T-helper 2 cell treated with Interferon-gamma antibody and Interleukin-4, amounts not matched to agents 5 μg/mL and 100 μg/mL, for 36 hours (primary cell): ENCODE results near the gene CUL1.

ENCODE experiments used
- DNase-seq: peaks from one replicate; pipeline ENCODE4 v3.0.0; 2021; ENCODE audit warnings: low spot score
- H3K27ac Mint-ChIP-seq: one replicate; pipeline ENCODE4 v1.8.0; 2021; ENCODE audit warnings: mild to moderate bottlenecking, mixed read lengths
- H3K27me3 Mint-ChIP-seq: one replicate; pipeline ENCODE4 v1.8.0; 2021; ENCODE audit warnings: low read depth, mixed read lengths
- H3K36me3 Mint-ChIP-seq: one replicate; pipeline ENCODE4 v1.8.0; 2021; ENCODE audit warnings: low read depth, mixed read lengths
- H3K4me1 Mint-ChIP-seq: one replicate; pipeline ENCODE4 v1.8.0; 2021; ENCODE audit warnings: low read depth, mixed read lengths
- H3K4me3 Mint-ChIP-seq: one replicate; pipeline ENCODE4 v1.8.0; 2022; ENCODE audit warnings: mild to moderate bottlenecking, moderate library complexity, mixed read lengths
- H3K9me3 Mint-ChIP-seq: one replicate; pipeline ENCODE4 v1.8.0; 2021; ENCODE audit warnings: mixed read lengths

The CUL1 gene

DNA sequence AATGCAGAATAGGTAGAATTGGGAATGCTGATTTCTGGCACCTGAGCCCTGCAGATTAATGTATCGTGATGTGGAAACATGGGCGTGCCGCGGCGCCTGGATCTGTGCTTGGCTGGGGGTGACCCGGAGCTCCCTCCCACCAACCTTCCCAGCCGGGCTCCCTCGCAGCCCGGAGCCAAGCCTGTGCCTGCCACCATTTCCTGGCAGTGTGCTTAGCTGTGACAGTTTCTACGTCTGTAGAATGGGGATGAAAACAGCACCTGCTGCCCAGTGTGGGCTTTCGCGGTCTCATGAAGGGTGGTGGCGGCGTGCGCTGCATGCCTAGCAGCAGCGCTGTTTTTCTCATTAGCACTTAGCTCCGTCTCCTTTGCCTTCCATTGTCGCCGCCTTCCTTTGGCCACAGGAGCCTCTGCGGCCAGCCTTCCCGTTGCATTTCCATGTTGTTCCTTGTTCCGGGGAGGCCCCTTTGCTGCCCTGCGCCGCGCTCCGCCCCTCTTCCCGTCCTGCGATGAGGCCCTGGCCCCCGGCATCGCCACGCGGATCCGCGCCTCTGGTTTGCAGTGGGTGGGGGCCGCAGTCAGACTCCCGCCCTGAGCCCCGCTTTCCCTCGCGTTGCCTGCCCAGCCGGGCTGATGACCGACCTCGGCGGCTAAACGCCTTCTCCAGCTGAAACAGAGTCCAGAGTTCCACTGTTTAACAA, 84.2 kb downstream of the CUL1 start:
- H3K27me3 Mint-ChIP-seq, result no peaks in the 10 kb centered on the region
- H3K27ac Mint-ChIP-seq, result no peak overlapping the region
- H3K4me3 Mint-ChIP-seq, result no peak overlapping the region
- no peaks in the 10 kb centered on the region for H3K4me1 Mint-ChIP-seq
- no peak for DNase-seq
- H3K9me3 Mint-ChIP-seq, result no peaks in the 10 kb centered on the region
- peaks cover 42% of the 10 kb centered on the region for H3K36me3 Mint-ChIP-seq

DNA sequence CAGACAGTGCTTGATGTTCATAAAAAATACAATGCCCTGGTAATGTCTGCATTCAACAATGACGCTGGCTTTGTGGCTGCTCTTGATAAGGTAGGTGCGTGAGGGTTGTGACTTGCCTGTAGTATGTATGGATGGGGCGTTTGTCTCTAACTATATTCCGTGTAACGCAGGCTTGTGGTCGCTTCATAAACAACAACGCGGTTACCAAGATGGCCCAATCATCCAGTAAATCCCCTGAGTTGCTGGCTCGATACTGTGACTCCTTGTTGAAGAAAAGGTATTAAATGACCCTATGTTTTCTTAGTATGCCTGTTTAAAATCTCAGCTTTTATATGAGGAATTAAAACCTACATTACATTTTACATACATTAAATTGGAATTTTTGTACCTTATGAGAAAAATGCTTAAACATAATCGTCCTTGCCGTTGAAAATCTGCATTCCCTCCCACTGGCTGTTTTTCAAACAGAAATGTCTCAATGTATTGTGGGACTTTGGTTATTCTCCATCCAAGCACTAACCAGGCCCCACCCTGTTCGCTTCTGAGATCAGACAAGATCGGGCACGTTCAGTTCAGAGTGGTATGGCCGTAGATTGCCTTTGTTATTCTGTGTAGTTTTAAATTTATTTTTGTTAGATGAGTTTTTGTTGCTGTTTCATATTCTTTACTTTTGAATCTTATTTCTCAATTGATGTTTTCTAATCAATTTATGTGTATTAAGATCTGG, 85.3 kb downstream of the CUL1 start:
- H3K9me3 Mint-ChIP-seq, result no peaks in the 10 kb centered on the region
- no peak overlapping the region for H3K27ac Mint-ChIP-seq
- peaks cover 48% of the 10 kb centered on the region for H3K36me3 Mint-ChIP-seq
- no peak for DNase-seq
- H3K27me3 Mint-ChIP-seq, result no peaks in the 10 kb centered on the region
- no peaks in the 10 kb centered on the region for H3K4me1 Mint-ChIP-seq
- H3K4me3 Mint-ChIP-seq, result no peak overlapping the region

DNA sequence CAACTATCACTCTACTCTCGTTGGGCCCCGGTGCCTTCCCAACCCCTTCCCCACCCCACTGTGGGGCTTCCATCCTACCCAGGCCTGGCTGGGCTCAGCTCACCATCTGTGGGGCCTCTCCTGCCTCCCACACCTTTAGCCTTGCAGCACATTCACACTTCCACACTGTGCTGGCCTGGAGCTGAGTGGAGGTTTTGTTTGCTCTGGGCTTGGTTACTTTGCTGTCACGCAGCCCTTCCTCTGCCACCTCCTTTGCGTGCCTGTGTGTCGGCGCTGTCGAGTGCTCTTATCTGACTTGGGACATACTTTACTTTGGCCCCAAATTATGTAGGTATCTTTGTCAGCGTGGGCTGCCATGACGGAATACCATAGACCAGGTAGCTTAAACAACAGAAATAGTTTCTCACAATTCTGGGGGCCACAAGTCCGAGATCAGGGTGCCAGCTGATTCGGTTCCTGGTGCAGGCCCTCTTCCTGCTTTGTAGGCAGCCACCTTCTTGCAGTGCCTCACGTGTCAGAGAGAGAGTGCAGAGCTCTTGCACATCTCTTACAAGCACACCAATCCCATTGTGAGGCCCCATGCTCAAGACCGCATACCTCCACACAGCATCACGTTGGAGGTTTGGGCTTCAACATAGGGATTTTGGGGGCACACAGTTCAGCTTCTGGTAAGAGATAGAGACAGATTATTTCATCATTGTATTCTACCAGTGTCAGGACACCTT, 89.0 kb downstream of the CUL1 start:
- H3K36me3 Mint-ChIP-seq, result peaks cover 61% of the 10 kb centered on the region
- no peak overlapping the region for H3K4me3 Mint-ChIP-seq
- H3K9me3 Mint-ChIP-seq, result no peaks in the 10 kb centered on the region
- H3K27me3 Mint-ChIP-seq, result no peaks in the 10 kb centered on the region
- no peak for DNase-seq
- no peak overlapping the region for H3K27ac Mint-ChIP-seq
- H3K4me1 Mint-ChIP-seq, result no peaks in the 10 kb centered on the region

DNA sequence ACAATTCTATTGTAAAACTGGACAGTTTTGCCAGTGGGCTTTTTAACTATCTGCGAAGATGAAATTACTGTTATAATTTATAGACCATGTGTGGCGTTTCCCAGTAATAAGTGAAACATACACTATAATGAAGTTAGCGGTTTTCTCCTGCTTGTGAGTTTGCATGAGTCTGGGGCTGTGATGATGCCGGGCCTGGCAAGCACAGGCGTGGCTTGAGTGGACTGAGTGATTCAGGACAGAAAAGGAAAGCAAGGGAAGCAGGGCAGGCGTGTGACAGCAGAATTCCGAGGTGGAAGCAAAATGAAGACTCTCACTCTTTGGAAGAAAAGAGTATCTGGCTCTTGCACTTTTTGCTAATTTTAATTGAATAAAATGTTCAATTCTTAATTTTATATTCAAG, 90.5 kb downstream of the CUL1 start:
- Mint-ChIP-seq H3K4me1 (peaks cover 4% of the 10 kb centered on the region), H3K27ac (no peak overlapping the region), H3K9me3 (peaks cover 5% of the 10 kb centered on the region), H3K36me3 (peaks cover 66% of the 10 kb centered on the region), H3K27me3 (no peaks in the 10 kb centered on the region), H3K4me3 (no peak overlapping the region)
- DNase-seq, result no peak

DNA sequence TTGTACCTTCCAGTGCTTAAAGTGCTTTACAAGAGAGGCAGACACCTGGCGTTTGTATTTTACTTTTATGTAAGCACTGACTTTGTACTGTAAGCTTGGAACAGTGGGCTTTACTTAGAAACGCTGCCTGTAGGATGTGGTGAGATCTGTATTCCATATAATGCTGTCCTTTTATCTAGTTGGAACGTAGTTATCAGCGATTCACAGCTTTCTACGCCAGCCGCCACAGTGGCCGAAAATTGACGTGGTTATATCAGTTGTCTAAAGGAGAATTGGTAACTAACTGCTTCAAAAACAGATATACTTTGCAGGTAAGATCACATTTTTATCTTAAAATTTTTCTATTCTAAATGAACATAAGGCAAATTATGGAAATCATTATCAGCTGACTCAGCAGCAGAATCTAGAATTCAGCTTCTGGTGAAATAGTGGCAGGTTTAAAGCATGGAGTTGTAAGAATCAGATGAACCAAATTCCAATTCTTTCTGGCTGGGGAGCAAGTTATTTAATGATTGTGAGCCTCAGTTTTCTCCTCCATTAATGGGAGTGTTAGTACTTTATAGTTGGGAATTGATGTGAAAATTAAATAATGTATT, 91.5 kb downstream of the CUL1 start:
- DNase-seq, result no peak
- Mint-ChIP-seq H3K27me3 (no peaks in the 10 kb centered on the region), H3K4me1 (peaks cover 4% of the 10 kb centered on the region), H3K4me3 (no peak overlapping the region), H3K9me3 (peaks cover 5% of the 10 kb centered on the region), H3K27ac (no peak overlapping the region), H3K36me3 (peaks cover 71% of the 10 kb centered on the region)

DNA sequence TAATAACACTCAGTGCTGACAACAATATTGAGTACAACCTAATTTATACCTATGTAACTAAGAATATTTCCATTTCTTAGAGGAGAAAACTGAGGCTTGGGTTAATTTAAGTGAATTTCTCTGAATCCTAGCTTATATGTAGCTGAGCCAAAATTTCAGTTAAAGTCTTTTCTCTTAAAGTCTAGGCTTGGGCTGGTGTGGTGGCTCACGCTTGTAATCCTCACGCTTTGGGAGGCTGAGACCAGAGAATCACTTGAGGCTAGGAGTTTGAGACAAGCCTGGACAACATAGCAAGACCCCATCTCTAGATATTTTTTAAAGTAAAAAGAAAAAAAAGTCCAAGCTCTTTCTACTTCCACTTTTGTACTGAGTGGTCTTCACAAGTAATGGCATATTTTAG, 92.1 kb downstream of the CUL1 start:
- peaks cover 5% of the 10 kb centered on the region for H3K9me3 Mint-ChIP-seq
- H3K4me1 Mint-ChIP-seq, result peaks cover 4% of the 10 kb centered on the region
- no peak for DNase-seq
- H3K27me3 Mint-ChIP-seq, result no peaks in the 10 kb centered on the region
- peaks cover 71% of the 10 kb centered on the region for H3K36me3 Mint-ChIP-seq
- no peak overlapping the region for H3K4me3 Mint-ChIP-seq
- no peak overlapping the region for H3K27ac Mint-ChIP-seq

DNA sequence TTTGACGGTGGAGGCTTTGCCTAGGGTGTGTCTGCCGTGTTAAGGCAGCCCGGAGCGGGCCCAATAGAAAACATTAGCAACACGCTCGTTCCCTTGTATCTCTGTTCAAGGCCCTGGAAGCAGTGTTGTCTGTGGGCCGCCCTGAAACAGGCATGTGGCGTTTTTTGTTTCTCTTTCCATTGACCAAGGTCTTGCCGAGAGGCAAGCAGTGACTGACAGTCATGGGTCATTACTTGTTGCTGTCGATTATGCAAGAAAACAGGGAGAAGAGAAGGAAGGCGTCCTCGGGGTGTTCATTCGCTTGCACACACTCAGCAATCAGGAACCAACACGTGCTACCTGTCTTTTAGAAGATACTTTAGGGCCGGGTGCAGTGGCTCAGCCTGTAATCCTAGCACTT, 92.8 kb downstream of the CUL1 start:
- peaks cover 72% of the 10 kb centered on the region for H3K36me3 Mint-ChIP-seq
- peaks cover 4% of the 10 kb centered on the region for H3K4me1 Mint-ChIP-seq
- H3K27ac Mint-ChIP-seq, result no peak overlapping the region
- H3K4me3 Mint-ChIP-seq, result no peak overlapping the region
- no peaks in the 10 kb centered on the region for H3K27me3 Mint-ChIP-seq
- DNase-seq, result no peak
- peaks cover 5% of the 10 kb centered on the region for H3K9me3 Mint-ChIP-seq

DNA sequence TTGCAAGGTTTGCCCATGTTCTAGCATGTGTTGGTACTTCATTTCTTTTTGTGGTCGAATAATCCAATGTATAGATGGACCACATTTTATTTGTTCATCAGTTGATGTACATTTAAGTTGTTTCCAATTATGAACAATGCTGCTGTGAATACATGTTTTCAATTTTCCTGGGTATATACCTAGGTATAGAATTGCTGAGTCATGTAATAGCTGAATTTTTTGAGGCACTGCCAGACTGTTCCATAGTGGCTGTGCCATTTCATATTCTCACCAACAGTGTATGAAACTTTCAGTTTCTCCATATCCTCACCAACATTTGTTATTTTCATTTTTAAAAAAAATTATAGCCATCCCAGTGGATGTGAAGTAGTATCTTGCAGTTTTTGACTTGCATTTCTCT, 94.9 kb downstream of the CUL1 start:
- no peak for DNase-seq
- H3K4me1 Mint-ChIP-seq, result peaks cover 4% of the 10 kb centered on the region
- peaks cover 5% of the 10 kb centered on the region for H3K9me3 Mint-ChIP-seq
- H3K4me3 Mint-ChIP-seq, result no peak overlapping the region
- peaks cover 65% of the 10 kb centered on the region for H3K36me3 Mint-ChIP-seq
- H3K27ac Mint-ChIP-seq, result peak overlapping the region; percentile 59
- H3K27me3 Mint-ChIP-seq, result no peaks in the 10 kb centered on the region

DNA sequence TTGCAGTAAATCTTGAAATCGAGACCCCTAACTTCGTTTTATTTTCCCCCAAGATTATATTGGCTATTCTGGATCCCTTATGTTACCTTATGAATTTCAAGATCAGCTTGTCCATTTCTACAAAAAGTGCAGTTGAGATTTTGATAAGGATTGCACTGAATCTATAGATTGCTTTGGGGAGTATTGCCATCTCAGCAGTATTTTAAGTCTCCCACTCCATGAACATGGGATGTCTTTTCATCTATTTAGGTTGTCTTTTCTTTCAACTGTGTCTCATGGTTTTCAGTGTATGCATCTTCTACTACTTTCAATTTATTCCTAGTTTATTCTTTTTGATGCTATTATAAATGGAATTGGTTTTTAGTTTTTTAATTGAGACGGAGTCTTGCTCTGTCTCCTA, 95.8 kb downstream of the CUL1 start:
- no peak overlapping the region for H3K4me3 Mint-ChIP-seq
- H3K27me3 Mint-ChIP-seq, result no peaks in the 10 kb centered on the region
- H3K27ac Mint-ChIP-seq, result no peak overlapping the region
- H3K36me3 Mint-ChIP-seq, result peaks cover 66% of the 10 kb centered on the region
- H3K9me3 Mint-ChIP-seq, result peaks cover 5% of the 10 kb centered on the region
- no peak for DNase-seq
- H3K4me1 Mint-ChIP-seq, result peaks cover 4% of the 10 kb centered on the region

DNA sequence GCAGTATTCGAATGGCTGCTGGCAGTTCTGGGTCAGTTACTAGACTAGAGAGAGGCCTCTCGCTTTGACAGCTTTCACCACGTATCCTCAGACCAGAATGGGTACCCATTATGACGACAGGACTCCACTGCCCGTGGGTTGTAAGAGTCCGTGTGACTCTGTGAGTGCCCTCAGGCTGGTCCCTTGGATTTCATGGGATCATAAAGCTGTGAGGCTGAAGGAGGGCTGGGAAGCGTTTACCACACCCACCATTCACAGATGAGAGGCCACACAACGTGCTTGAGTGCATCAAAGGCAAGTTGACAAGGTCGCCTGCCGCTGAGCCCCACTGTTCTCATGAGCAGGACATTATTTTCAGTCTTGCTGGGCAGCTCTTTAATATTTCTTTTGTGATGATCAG, 98.1 kb downstream of the CUL1 start:
- DNase-seq, result no peak

DNA sequence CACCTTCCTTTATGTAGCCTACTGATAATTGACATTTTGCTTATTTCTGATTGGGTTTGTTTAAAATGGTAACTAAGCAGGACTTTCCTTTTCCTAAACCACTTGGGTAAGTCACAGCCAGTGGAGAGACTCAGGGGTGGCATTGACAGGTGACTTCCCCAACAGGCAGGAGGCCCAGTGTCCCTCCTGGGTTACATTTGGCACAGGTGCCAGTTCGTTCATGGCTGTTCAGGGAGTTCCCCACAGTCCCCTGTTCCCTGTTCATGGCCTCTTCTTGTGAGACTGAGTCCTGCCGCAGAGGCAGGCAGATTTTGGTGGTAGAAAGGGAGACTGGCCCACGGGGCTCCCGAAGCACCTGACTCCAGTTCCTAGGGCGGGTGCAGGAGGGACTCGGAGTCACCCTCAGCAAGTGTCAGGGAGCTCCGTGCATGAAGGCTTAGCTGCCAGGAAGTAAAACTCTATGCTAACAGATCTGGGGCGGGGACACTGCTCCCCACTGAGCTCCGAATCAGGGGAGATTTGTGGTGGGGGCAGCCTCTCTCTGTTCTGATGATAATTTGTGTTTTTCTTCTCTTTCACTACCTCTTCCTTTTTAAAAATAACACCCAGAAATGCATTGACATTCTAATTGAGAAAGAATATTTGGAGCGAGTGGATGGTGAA, 101.3 kb downstream of the CUL1 start:
- H3K27me3 Mint-ChIP-seq, result no peaks in the 10 kb centered on the region
- peak overlapping the region; percentile 20 for H3K27ac Mint-ChIP-seq
- no peaks in the 10 kb centered on the region for H3K4me1 Mint-ChIP-seq
- DNase-seq, result no peak
- H3K9me3 Mint-ChIP-seq, result no peaks in the 10 kb centered on the region
- no peak overlapping the region for H3K4me3 Mint-ChIP-seq
- H3K36me3 Mint-ChIP-seq, result peaks cover 45% of the 10 kb centered on the region

More for the DNA sequence above, 98.1 kb downstream of the CUL1 start:
- H3K4me3 Mint-ChIP-seq, result no peak overlapping the region
- no peak overlapping the region for H3K27ac Mint-ChIP-seq
- peaks cover 66% of the 10 kb centered on the region for H3K36me3 Mint-ChIP-seq
- H3K9me3 Mint-ChIP-seq, result peaks cover 5% of the 10 kb centered on the region
- H3K4me1 Mint-ChIP-seq, result peaks cover 4% of the 10 kb centered on the region
- H3K27me3 Mint-ChIP-seq, result no peaks in the 10 kb centered on the region

DNA sequence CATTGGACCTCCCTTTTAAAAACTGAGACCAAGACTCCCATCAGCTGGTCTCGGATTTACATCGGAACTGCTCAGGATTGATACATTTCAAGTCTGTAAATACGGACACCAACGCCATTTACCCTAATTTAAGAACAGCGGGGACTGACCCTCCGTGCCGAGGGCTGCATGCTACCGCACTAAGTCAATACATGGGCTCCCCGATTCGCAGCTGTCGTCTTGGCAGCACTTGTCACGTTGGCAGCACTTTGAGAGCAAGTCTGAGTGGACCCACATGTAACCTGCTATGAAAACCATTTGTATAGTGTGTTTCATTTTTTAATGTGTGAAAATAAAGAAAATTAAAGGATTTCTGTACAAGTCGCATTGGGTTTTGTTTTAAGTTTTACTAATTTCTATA, 102.0 kb downstream of the CUL1 start:
- H3K4me3 Mint-ChIP-seq, result no peak overlapping the region
- H3K36me3 Mint-ChIP-seq, result peaks cover 45% of the 10 kb centered on the region
- DNase-seq, result no peak
- no peak overlapping the region for H3K27ac Mint-ChIP-seq
- no peaks in the 10 kb centered on the region for H3K9me3 Mint-ChIP-seq
- H3K27me3 Mint-ChIP-seq, result no peaks in the 10 kb centered on the region
- H3K4me1 Mint-ChIP-seq, result no peaks in the 10 kb centered on the region

DNA sequence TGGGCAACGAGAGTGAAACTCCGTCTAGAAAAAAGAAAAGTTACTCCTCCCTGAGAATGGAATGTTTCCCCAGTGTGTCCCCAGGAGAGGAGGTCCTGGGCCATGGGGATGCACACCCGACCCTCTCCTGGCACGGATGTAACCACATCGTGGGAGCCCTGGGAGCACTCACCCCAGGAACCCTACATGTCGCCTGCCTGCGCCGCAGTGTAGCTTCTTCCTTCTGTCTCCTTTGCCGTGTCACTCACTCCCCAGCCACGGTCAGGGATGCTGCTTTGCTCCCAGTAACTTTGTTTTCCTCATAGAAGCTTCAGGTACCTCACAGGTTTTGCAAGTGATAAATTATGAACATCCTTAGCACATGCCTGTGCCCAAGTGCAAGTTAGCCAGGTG, 103.4 kb downstream of the CUL1 start:
- H3K27ac Mint-ChIP-seq, result no peak overlapping the region
- H3K36me3 Mint-ChIP-seq, result peaks cover 44% of the 10 kb centered on the region
- H3K27me3 Mint-ChIP-seq, result no peaks in the 10 kb centered on the region
- DNase-seq, result no peak
- H3K9me3 Mint-ChIP-seq, result no peaks in the 10 kb centered on the region
- no peak overlapping the region for H3K4me3 Mint-ChIP-seq
- H3K4me1 Mint-ChIP-seq, result no peaks in the 10 kb centered on the region
